HG02852 (cell line): ENCODE results near the gene SPIN1.

ENCODE experiments used
- ATAC-seq: cut with Tn5 transposase; IDR thresholded peaks from one replicate; pipeline ENCODE4 v1.9.1; 2021; ENCODE audit warnings: mild to moderate bottlenecking, moderate library complexity; ENCODE audit not compliant: unreplicated experiment

SPIN1 gene

DNA sequence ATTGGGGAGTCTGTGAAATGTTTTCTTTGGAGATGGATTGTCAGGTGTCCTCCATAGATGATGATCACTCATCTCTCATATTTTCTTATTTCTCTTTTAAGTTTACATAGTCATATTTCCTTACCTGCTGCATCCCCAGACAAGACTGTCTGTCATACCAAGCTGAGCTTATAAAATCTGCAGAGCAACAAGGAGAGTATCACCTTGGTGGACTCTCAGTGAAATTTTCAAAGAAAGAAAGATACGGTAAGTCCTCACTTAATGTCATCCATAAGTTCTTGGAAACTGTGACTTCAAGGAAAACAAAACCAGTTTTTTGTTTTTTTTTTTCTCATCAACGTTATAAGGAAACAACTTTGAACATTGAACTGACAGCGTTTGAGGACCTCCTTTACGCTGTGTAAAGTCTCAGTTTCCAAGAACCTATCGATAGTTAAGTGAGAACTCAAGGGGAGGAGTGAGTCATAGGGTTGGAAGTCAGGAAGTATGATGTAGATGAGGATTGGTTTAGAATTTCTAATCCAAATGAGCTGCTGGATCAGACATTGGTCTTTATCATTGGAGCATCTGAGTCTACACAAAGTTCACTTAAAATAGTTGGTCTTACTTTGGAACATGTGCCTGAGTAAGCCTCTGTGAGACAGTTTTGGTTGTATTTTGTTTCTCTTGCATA lies 45.5 kb downstream of the SPIN1 start:
- ATAC-seq, result no peak

DNA sequence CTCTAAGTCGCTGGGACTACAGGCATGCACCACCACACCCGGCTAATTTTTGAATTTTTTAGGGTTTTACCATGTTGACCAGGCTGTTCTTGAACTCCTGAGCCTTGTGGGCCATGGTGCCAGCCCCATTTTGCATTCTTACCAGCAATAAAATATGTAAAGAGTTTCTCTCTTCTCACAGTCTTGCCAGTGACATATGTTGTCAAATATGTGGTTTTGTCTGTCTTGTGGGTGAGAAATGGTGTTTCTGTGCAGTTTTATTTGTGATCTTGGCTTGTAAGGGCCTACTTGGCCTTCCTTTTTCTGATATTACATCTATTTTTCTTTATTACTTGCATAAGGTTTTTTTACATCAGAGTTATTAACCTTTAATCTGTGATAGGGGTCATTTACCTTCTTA lies 47.1 kb downstream of the SPIN1 start:
- ATAC-seq, result no peak

DNA sequence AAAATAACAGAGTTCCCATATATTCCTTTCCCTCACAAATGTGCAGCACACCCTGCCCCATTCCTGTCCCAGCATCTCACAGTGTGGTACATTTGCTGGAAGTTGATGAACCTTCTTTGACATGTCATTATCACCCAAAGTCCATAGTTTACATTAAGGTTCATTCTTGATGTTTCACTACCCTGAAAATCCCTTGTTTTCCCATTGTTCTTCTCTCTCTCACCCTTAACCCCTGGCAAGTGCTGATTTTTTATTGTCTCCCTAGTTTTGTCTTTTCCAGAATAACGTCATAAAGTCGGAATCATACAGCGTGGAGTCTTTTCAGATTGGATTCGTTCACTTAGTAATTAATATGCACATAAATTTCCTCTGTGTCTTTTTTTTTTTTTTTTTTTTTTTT lies 48.1 kb downstream of the SPIN1 start:
- no peak for ATAC-seq

DNA sequence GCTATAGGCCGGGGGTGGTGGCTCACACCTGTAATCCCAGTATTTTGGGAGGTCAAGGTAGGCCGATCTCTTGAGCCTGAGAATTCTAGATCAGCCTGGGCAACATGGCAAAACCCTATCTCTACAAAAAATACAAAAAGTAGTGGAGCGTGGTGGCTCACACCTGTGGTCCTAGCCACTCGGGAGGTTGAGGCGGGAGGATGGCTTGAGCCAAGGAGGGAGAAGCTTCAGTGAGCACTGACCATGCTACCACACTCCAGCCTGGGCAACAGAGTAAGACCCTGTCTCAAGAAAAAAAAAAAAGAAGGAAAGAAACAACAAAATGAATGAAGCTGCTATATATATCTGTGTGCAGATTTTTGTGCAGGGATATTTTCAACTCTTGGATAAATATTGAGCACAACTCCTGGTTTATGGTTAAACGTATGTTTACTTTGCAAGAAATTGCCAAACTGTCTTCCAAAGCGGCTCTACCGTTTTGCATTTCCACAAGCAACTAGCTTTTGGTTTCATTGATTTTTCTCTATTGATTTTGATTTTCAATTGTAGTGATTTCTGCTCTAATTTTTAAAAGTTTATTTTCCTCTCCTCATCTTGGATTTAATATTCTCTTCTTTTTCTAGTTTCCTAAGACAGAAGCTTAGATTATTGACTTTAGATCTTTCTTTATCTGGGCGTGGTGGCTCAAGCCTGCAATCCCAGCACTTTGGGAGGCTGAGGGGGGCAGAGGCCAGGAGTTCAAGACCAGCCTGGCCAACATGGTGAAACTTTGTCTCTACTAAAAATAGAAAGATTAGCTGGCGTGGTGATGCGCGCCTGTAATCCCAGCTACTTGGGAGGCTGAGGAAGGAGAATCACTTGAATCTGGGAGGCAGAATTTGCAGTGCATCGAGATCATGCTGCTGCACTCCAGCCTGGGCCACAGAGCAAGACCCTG lies 49.2 kb downstream of the SPIN1 start:
- no peak for ATAC-seq

DNA sequence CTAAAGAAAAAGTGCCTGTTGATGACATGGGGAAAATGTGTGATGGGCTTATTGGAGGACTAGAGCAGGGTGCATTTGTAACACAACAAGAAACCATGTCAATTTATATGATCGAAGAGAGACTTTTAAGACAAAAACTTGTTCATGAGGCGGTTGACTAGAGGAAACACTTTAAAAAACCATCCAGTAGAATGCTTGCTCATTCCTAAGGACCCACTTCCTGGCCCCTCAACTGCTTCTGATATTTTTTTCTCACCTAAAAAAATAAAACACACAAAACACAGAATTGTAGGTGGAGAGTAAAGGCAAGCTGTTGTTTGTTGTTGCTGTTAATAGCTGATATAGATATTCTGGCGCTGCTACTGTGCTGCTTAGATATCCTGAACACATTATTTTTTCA lies 50.6 kb downstream of the SPIN1 start:
- no peak for ATAC-seq

DNA sequence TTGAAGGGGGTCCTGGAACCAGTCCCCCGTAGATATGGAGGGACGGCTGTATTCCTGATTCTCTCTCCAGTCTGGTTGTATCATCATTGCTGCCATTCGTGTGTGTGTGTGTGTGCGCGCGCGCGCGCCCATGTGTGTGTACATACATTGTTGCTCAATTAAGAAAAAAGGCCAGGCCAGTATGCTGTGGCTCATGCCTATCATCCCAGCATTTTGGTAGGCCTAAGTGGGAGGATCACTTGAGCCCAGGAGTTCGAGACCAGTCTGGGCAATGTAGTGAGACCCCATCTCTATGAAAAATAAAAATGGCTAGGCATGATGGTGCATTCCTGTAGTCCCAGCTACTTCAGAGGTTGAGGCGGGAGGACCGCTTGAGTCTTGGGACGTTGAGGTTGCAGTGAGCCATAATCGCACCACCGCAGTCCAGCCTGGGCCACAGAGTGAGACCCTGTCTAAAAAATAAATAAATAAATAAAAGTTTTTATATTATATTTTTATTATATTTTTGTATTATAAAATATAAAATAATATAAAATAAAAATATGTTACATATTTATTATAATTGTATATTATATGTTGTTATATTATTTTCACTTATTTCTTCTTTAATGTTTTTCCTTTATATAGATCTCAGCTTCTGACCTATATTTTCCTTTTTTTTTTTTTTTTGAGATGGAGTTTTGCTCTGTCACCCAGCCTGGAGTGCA lies 53.2 kb downstream of the SPIN1 start:
- no peak for ATAC-seq

DNA sequence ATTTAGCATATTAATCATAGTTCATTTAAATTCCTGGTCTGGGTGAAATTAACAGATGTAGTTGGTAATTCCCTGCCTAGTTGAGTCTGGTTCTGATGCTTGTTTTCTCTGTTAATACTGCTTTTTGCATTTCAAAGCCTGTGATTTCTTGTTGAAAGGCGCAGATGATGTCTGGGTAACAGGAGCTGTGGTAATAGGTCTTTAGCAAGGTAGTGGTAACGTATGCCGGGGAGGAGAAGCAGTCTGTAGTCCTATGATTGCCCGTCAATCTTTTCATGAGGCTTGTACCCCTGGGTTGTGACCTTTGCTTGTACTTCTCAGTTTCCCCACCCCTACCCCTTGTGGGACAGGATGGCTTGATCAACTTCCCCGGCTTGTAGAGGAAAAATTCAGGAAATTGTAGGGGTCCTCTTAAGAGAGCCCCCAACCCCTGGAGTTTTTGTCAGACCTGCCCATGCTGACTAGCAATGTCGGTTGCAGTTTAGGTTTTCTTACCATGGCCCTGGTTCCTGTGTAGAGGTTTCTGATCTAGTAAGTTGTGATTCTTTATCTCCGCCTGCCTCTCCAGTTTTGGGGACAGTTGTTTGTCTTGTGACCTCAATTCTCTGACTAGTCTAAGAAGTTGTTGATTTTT lies 55.4 kb downstream of the SPIN1 start:
- no peak for ATAC-seq

DNA sequence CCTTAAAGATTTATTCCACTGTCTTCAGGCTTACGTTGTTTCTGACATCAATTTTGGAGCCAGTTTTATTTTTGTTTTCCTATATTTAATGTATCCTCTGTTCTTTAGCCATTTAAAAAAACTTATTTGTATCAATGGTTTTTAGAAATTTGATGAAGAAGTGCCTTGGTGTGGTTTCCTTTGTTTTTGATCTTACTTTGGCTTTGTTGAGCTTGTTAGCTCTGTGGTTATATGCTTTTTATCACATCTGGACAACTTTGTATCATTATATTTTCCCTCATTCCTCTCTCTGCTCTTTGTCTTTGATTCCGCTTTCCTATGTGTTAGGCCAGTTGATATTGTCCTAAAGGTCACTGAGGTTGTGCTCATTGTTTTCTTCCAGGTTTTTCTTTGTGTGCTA lies 58.5 kb downstream of the SPIN1 start:
- no peak for ATAC-seq

DNA sequence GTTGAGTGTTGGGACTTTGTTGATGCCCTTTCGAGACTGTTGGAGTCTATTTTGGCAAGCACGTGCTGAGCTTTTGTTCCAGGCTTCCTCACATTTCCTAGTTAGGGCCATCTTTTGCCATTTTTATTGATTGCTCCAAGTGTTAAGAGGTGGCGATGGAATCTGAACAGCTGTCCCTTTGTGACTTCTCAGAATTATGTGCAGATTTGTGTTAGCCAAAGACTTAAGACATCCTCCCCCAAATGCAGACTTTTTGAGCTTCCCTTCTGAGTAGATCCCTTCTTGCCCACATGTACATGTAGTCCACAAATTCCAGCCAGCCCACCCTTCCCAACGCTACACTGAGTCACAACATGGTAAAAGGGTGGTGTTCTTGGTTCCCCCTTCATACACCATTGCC lies 59.2 kb downstream of the SPIN1 start:
- ATAC-seq, result no peak

DNA sequence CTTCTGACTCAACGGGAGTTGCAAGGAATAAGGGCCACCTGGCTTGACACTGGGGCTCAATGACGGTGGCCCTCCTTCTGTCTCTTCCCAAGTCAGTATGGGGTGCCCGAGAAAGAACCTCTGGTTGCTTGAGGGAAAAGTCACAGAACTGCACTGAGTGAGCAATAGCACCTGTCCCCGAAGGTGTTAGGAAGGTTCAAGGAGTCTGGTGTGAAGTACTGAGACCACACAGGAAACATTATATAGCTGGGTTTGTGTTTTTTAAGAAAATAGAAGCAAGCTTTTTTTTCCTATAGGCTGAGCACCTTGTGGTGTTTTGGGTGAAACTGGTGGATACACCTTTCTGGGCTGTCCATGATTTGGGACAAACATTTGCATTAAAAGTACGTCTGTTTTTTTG lies 62.9 kb downstream of the SPIN1 start:
- ATAC-seq, result no peak

DNA sequence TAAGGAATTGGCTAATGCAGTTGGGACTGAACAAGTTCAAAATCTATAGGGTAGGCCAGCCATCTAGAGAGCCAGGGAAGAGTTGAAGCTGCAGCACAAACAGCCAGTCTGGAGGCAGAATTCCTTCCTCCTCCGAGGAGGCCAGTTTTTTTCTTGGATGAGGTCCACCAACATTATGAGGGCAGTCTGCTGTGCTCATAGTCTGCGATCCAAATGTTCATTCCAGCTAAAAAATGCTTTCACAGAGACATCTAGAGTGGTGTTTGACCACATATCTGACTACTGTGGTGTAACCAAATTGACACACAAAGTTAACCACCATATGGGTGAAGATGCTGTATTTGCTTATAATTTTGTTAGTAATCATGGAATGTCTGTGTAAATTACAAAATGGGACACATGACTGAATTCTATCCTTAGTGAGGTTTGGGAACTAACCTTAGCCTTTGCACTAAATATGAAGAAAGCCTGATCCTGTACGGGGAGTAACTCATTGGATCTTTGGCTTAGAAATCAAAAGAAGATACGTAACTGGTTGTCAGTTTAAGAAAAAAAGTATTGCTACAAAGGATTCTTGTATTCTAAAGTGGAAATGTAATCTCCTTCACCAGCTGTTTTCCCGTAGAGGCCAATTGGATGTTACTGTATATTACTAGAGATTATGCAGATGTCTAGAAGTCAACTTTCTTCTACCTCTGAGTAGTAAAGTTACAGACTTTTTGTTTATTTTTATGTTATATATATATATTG lies 70.6 kb downstream of the SPIN1 start:
- no peak for ATAC-seq

DNA sequence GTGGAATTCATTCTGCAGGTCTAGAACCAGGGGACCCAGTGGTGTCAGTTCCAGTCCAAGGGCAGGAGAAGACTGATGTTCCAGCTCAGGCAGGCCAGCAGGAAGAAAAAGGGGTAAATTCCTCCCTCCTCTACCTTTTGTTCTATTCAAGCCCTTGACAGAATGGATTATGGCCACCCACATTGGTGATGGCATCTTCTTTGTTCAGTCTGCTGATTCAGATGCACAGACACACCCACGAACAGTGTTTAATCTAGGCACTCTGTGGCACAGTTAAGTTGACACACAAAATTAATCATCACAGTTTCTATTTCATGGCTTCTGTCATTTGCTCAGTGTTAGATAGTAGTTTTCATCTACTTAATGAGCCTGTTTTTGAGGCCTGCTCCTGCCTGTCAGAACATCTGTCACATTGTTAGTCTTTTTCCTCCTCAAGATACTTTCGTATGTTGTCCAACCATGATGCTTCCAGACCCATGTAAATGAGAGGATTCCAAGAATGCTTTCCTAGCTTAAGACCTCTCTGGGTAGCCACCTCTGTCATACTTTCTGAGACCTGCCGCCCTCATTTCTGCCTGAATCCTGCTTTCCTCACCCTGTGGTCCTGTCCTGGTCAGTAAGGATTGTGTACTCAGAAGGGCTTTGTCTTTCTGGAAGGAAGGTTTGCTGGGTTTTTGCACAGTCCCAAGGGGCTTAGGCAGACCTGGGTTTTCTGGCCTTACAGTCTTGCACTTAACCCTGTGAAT lies 72.5 kb downstream of the SPIN1 start:
- no peak for ATAC-seq

DNA sequence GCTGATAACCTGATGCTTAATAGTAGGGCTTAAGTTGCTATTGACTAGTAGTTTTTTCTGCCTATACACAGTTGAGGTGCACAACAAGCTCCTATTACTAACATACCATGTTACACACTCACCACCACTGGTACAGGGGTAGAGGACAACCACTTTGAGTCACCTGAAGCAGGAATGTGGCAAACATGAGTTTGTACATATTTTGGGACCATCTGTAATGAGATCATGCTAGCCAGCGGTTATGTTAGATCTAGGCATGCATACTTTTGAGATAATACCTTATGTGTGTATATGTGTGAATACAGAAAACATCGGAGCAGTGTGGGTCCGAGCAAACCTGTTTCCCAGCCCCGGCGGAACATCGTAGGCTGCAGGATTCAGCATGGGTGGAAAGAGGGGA lies 73.9 kb downstream of the SPIN1 start:
- ATAC-seq, result no peak

DNA sequence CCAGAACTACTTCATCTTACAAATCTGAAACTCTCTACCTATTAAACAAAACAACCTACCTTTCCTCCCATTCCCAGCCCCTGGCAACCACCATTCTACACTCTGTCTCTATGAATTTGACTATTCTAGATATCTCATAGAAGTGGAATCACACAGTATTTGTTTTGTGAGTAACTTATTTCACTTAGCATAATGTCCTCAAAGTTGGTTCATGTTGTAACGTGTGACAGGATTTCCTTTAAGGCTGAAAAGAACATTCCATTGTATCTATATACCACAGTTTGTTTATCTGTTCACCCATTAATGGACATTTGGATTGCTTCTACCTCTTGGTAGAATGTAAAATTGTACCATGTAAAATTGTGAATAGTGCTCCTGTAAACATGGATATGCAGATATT lies 76.6 kb downstream of the SPIN1 start:
- no peak for ATAC-seq

DNA sequence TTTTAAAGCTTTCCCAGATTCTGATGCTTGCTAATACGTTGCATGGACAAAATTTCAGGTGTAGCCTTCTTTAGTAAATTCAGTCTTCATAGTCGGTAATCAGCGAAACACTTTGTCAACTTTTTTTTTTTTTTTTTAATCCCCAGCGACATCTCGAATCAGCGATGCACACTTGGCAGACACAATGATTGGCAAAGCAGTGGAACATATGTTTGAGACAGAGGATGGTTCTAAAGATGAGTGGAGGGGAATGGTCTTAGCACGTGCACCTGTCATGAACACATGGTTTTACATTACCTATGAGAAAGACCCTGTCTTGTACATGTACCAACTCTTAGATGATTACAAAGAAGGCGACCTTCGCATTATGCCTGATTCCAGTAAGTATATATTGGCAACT lies 80.0 kb downstream of the SPIN1 start:
- ATAC-seq, result no peak

DNA sequence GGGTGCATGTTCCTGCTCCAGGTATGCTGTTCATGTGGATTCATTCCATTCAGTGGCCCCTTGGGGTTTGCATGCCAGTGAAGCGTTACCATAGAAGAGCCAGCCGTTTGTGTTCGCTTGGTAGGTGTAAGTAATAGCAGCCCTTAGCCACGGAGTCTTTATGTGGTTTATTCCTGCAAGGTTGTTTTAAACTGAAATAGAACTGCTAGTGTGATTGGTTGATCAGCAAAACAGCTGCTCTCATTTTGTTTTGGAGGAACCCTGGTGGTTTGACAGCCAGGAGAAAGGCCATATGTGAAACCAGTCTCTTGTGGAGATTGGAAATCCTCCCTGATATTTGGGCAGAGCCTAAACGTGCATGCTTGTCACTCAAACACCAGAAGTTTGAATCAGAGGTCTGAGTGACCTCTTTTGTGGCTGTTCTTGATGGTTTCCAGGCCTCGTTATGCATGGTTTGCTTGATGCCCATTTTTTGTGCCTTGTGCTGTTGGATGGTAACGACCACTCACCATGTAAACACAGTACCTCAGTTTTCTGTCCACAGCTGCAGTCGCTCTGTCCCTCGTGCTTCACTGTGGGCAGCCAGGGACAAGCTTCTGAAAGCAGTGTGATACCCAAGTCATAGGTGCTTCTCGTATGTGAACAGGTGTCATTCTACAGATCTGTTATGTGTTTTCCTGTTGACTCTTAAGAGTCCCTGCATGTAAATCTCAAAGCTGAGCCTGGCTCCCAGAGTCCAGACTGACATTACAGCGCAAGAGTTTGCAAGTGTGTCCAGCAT lies 88.4 kb downstream of the SPIN1 start:
- no peak for ATAC-seq

DNA sequence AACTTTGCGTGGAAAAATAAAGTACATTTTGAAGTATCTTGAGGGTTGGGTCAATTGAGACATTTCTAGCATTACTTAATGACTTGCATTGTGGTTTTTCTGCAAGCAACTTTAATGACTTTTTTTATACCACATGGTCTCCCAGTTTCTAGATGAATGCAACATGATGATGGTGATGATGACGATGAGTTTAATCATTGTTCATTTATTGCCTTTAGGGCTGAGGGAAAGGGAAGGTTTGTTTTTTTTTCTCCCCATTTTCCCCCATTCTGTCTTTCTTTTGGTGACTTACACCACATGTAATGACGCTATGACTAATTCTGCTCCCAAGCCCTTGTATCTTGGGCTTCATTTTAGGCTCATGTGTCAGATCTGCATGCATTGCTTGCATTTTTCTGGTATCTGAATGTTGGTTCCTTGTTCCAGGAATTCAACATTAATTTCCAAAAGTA lies 89.1 kb downstream of the SPIN1 start:
- no peak for ATAC-seq

DNA sequence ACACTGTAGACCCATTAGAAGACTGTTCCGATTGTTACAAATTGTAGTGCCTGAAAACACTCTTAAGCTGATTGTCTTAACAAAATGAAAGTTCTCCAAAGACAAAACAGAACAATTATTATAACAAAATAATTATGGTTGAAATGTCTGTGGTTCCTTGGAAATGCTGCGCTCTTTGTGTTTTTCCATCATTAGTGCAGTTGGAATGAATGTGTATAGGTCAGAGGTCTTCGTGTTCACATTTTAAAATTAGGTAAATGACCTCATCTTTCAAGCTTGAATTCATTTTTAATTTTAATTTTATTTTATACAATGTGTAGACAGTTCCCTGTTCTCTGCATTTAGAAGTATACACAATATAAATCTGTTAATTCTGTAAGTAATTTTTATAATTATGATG lies 90.0 kb downstream of the SPIN1 start:
- ATAC-seq, result no peak

DNA sequence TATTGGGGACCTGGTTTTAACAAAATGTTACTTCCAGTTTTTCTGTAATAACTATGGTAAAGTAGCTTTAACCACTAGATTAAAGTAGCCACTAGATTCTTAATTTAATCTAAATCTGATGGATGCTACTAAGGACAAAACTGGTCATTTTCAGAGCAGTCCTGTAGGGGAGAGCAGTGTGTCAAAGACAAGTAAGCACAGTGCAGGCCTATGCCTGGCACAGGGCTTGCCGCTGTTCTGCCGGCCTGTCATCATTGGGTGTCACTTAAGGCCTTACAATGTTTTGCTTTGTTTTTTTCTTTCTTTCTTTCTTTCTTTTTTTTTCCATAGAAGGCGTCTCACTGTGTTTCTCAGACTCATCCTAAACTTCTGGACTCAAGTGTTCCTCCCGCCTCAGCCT lies 93.7 kb downstream of the SPIN1 start:
- no peak for ATAC-seq
